Left lung (tissue), 10 donors: Measurements from ENCODE around the gene RMDN2. TPM values are rescaled to one million over a fixed set of nuclear protein-coding genes. Genes with fewer than 3 reads are reported as not detected.
A peak's percentile ranks its signal among the peaks of the same experiment; 100 is the strongest.

Experiments
- ATAC-seq: fragments of 200-7000 bp; cut with Tn5 transposase; one replicate; pipeline ENCODE4 v1.9.1; 2020; ENCODE audit warnings: moderate library complexity
- DNase-seq, 4 donors: peaks; one replicate each; pipeline ENCODE4 v3.0.0-alpha.2; 2013 to 2020
- H3K27ac ChIP-seq, 2 donors: fragments of 200-600 bp; sonication (generic) in 1 of 2; one replicate each; pipeline versions ENCODE4 v1.5.0 to v1.8.0; 2020 to 2021
- H3K27me3 ChIP-seq, 2 donors: fragments of 200-600 bp; sonication (generic) in 1 of 2; one replicate each; pipeline versions ENCODE4 v1.5.0 to v1.8.0; 2020 to 2021
- H3K36me3 ChIP-seq, 2 donors: fragments of 200-600 bp; sonication (generic) in 1 of 2; one replicate each; pipeline versions ENCODE4 v1.5.0 to v1.8.0; 2020 to 2021
- H3K4me1 ChIP-seq, 2 donors: fragments of 200-600 bp; one replicate each; pipeline ENCODE4 v1.8.0; 2021
- H3K4me3 ChIP-seq, 2 donors: fragments of 200-600 bp; sonication (generic) in 1 of 2; one replicate each; pipeline versions ENCODE4 v1.5.0 to v1.8.0; 2020 to 2021; ENCODE audit warnings: mild to moderate bottlenecking in 1 of 2
- H3K9me3 ChIP-seq, 2 donors: fragments of 200-600 bp; sonication (generic) in 1 of 2; one replicate each; pipeline versions ENCODE4 v1.5.0 to v1.8.0; 2020 to 2021
- CTCF ChIP-seq, 2 donors: fragments of 200-600 bp; sonication (generic) in 1 of 2; IDR thresholded peaks; one replicate each; pipeline versions ENCODE4 v1.5.0 to v1.8.0; 2021; ENCODE audit warnings: antibody characterized with exemption in 2 of 2
- intact Hi-C, 2 donors: fragments of 100-400 bp; cut with DNase I; formaldehyde crosslinking; loops; one replicate each; pipeline versions ENCODE4 v1.11.2 to v1.14.2; 2022
- polyA plus RNA-seq, 6 donors: library from polyadenylated mRNA; unstranded; fragments of 120-200 nt; gene quantifications; one replicate each; pipeline ENCODE4 v1.2.1, GENCODE V29; 2013; ENCODE audit not compliant: insufficient read length in 6 of 6
- total RNA-seq, 2 donors: library from RNA; stranded (reverse); fragmentation: NEBNext Ultra II Directional; extraction: Animal tissue kit (Norgen Biotek cat#: 25700); gene quantifications; one replicate each; pipeline ENCODE4 v1.2.1, GENCODE V29; 2021
- donor health status: DM: no; HTN: yes; CAD: no.
- donor health status: DM: no; HTN: no; CAD: no.

RMDN2 gene
- total and polyA plus RNA-seq, 8 donors, result 14.2 to 21.7 (median 16.6) TPM

- H3K27ac ChIP-seq, result no peak overlapping the region
- TF ChIP-seq CTCF (IDR thresholded peaks at IDR 0.05), result no peak
These were observed 39.6 kb upstream of the RMDN2 start for GRCh38 chr2:37885329-37885993.

GRCh38 chr2:37886745-37887144 lies 38.3 kb upstream of the RMDN2 start:
- Histone ChIP-seq H3K27ac (no peak overlapping the region), H3K27me3 (no peaks in the 10 kb centered on the region), H3K4me3 (no peak overlapping the region), H3K9me3 (no peaks in the 10 kb centered on the region), H3K4me1 (peaks cover 0 to 11% of the 10 kb centered on the region in 2 donors), H3K36me3 (no peaks in the 10 kb centered on the region)
- ATAC-seq, result peak; percentile 28
- intact Hi-C loops, result no loop called here
- TF ChIP-seq CTCF (IDR thresholded peaks at IDR 0.05), result no peak
- no peak for DNase-seq

More at GRCh38 chr2:37885329-37885993, 39.6 kb upstream of the RMDN2 start:
- DNase-seq (no peak), ATAC-seq (no peak)
- no peaks in the 10 kb centered on the region for H3K9me3 ChIP-seq
- H3K27me3 ChIP-seq, result no peaks in the 10 kb centered on the region
- intact Hi-C loops, result no loop called here
- H3K4me1 ChIP-seq, result no peaks in the 10 kb centered on the region
- H3K36me3 ChIP-seq, result no peaks in the 10 kb centered on the region
- no peak overlapping the region for H3K4me3 ChIP-seq

GRCh38 chr2:37887286-37887685 lies 37.8 kb upstream of the RMDN2 start:
- DNase-seq (no peak), ATAC-seq (no peak)
- H3K4me3 ChIP-seq, result no peak overlapping the region
- intact Hi-C loops, result no loop called here
- no peaks in the 10 kb centered on the region for H3K9me3 ChIP-seq
- H3K4me1 ChIP-seq, result peaks cover 0 to 16% of the 10 kb centered on the region in 2 donors
- no peaks in the 10 kb centered on the region for H3K36me3 ChIP-seq
- no peak for TF ChIP-seq CTCF (IDR thresholded peaks at IDR 0.05)
- no peaks in the 10 kb centered on the region for H3K27me3 ChIP-seq
- H3K27ac ChIP-seq, result no peak overlapping the region

GRCh38 chr2:37890893-37891495 lies 34.1 kb upstream of the RMDN2 start:
- H3K4me1 ChIP-seq, result peaks cover 6 to 50% of the 10 kb centered on the region in 2 donors
- TF ChIP-seq CTCF (IDR thresholded peaks at IDR 0.05), result peak; percentile 61 to 85
- DNase-seq (peak in 3 of 4 donors; percentile 68 to 90 (median 74)), ATAC-seq (peak; percentile 70)
- no peak overlapping the region for H3K27ac ChIP-seq
- H3K9me3 ChIP-seq, result no peaks in the 10 kb centered on the region
- H3K27me3 ChIP-seq, result no peaks in the 10 kb centered on the region
- intact Hi-C loops, result no loop called here
- H3K4me3 ChIP-seq, result no peak overlapping the region
- no peaks in the 10 kb centered on the region for H3K36me3 ChIP-seq

- H3K9me3 ChIP-seq, result no peaks in the 10 kb centered on the region
- no peak for TF ChIP-seq CTCF (IDR thresholded peaks at IDR 0.05)
- peak overlapping the region; percentile 41 to 73 for H3K27ac ChIP-seq
- H3K4me3 ChIP-seq, result no peak overlapping the region
- intact Hi-C loops, result no loop called here
- no peaks in the 10 kb centered on the region for H3K36me3 ChIP-seq
- no peak for DNase-seq
- H3K4me1 ChIP-seq, result peaks cover 6 to 50% of the 10 kb centered on the region in 2 donors
- no peak for ATAC-seq
- H3K27me3 ChIP-seq, result no peaks in the 10 kb centered on the region
These were observed 33.1 kb upstream of the RMDN2 start for GRCh38 chr2:37891846-37892435.
